ENCODE data around the gene PPP1R14B.
A peak's percentile ranks its signal among the peaks of the same experiment; 100 is the strongest.

PPP1R14B gene, protein sequence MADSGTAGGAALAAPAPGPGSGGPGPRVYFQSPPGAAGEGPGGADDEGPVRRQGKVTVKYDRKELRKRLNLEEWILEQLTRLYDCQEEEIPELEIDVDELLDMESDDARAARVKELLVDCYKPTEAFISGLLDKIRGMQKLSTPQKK

DNA sequence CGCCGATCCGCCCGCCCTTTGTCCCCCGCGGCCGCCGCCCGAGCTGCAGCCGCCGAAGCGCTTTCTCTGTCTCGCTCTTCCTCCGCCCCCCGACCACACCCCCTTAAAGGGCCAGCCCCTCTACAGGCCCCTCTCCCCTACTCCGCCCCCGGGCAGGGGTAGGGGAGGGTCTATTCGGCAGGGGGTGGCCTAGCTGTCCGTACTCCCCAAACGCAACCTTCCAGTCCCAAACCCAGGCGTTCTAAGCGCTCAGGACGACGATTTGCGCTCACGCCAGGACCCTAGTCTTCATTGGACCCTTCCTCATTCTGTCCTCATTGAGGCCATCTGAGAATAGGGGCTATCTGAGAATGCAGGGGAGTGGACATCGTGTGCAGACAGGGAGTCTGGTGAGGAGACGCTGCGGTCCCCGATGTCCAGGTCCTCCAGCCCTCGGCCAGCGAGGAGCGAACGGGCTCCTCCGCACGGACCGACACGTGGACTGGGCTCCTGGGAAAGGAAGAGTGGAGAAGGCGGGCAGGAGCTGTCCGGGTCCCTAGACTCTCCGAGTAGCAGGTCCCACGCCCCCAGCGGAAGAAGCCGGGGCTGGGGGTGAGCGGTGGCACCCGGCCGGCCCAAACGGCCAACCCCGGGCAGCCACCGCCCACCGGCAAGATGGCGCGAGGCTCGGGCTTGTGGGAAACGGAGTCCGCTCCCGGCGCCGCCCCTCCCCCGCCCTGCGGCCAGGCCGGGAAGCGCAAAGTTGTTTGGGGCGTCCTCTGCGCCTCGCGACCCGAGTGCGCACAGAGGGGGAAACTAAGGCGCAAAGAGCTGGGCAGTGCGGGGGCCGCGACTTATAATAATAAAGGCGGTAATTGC, at the start of gene PPP1R14B:
Gene PPP1R14B, minus strand, starts transcription at position 73 of the 858 bp plus-strand sequence. CDS start 270 bp downstream, outside the sequence.
- TF ChIP-seq, protein P1, sequence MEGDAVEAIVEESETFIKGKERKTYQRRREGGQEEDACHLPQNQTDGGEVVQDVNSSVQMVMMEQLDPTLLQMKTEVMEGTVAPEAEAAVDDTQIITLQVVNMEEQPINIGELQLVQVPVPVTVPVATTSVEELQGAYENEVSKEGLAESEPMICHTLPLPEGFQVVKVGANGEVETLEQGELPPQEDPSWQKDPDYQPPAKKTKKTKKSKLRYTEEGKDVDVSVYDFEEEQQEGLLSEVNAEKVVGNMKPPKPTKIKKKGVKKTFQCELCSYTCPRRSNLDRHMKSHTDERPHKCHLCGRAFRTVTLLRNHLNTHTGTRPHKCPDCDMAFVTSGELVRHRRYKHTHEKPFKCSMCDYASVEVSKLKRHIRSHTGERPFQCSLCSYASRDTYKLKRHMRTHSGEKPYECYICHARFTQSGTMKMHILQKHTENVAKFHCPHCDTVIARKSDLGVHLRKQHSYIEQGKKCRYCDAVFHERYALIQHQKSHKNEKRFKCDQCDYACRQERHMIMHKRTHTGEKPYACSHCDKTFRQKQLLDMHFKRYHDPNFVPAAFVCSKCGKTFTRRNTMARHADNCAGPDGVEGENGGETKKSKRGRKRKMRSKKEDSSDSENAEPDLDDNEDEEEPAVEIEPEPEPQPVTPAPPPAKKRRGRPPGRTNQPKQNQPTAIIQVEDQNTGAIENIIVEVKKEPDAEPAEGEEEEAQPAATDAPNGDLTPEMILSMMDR (conservative IDR thresholded peaks at IDR 0.05; ENCODE audit: control insufficient read depth, insufficient read depth, low read depth, low read length) = no peak
- H3K4me3 ChIP-seq (ENCODE audit: control insufficient read depth, low read depth, low read length) = peak within 1 kb of the TSS; percentile 98
- peak; percentile 86 for DNase-seq (ENCODE audit: low read depth)

DNA sequence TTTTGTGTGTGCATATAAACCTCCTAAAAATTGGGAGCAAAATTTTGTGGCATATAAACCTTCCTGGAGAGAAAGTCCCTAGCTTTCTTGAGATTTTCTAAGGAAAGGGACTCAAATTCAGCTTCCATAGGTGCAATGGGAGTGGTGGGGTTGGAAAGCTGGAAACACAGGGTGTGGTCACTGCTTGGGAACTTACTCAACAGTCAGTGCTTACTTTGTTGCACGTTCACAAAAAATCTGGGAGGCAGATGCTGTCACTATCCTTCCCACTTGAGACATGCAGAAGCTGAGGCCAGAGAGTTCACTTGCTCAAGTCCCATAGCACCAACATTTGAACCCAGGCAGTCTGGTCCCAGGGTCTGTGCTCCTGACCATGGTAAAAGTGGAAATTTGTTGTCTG, 49.5 kb upstream of the PPP1R14B start:
- TF ChIP-seq, protein P1 (conservative IDR thresholded peaks at IDR 0.05; ENCODE audit: control insufficient read depth, insufficient read depth, low read depth, low read length) = no peak
- H3K4me3 ChIP-seq (ENCODE audit: control insufficient read depth, low read depth, low read length) = no peak overlapping the region
- no peak for DNase-seq (ENCODE audit: low read depth)

DNA sequence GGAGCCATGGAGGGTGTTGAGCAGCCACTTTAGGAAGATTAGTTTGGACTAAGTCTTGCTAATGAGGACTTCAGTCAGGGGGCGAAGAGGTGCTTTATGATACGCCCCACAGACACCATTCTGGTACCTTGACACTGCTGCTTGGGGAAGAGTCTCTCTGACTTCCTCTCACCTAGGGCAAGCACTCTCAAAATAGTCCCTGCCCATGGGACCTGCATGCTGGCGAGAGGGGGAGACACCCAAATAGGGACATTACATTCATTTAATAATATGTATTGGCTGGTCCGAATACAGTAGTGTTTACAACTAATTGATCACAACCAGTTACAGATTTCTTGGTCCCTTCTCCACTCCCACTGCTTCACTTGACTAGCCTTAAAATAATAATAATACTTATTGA, 49.0 kb upstream of the PPP1R14B start:
- no peak for DNase-seq (ENCODE audit: low read depth)
- TF ChIP-seq, protein P1 (conservative IDR thresholded peaks at IDR 0.05; ENCODE audit: control insufficient read depth, insufficient read depth, low read depth, low read length) = no peak
- H3K4me3 ChIP-seq (ENCODE audit: control insufficient read depth, low read depth, low read length) = no peak overlapping the region

DNA sequence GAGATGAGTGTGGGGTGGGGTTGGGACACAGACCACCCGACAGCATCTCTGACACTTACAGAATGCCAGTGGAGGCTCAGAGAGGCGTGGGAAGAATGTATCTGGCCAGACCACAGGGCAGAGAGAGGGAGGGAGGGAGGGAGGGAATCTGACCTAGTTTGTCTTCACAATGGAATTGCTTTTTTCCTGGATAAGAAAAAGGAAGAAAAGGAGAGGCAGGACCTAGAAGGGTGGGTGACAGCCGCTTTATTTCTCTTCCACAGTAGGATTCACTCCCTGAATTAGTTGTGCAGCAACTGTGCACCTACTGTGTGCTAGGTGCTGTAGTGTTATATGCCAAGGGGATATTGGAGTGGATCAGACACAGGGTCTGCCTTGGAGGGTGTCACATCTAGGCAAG, 48.0 kb upstream of the PPP1R14B start:
- H3K4me3 ChIP-seq (ENCODE audit: control insufficient read depth, low read depth, low read length) = no peak overlapping the region
- TF ChIP-seq, protein P1 (conservative IDR thresholded peaks at IDR 0.05; ENCODE audit: control insufficient read depth, insufficient read depth, low read depth, low read length) = no peak
- DNase-seq (ENCODE audit: low read depth) = no peak

DNA sequence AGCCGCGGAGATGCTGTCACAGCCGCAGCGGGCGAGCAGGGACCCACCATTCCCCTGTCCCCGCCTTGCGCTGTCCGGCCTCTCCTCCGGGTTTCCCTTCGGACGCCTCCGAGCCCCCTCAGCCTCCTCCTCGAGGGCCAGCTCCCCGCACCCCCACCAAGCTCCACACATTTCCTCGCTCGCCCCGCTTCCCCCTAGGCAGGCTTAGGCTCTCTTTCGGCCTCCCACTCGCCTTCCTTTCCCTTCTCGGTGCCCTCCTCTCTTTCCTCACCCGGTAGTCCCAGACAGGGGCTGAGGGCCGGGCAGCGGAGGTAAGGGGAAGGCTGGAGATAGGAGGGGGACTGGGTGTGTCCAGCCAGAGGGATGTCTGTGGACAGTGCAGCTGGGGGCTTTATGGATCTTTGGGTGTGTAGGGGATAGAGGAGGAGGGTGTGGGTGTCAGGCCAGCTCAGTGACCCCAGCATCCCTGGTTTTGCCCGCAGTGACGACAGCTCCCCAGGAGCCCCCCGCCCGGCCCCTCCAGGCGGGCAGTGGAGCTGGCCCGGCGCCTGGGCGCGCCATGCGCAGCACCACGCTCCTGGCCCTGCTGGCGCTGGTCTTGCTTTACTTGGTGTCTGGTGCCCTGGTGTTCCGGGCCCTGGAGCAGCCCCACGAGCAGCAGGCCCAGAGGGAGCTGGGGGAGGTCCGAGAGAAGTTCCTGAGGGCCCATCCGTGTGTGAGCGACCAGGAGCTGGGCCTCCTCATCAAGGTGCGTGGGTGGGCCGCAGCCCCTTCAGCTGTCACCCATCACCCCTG, 45.9 kb upstream of the PPP1R14B start:
- no peak for DNase-seq (ENCODE audit: low read depth)
- TF ChIP-seq, protein P1 (conservative IDR thresholded peaks at IDR 0.05; ENCODE audit: control insufficient read depth, insufficient read depth, low read depth, low read length) = no peak
- no peak overlapping the region for H3K4me3 ChIP-seq (ENCODE audit: control insufficient read depth, low read depth, low read length)

DNA sequence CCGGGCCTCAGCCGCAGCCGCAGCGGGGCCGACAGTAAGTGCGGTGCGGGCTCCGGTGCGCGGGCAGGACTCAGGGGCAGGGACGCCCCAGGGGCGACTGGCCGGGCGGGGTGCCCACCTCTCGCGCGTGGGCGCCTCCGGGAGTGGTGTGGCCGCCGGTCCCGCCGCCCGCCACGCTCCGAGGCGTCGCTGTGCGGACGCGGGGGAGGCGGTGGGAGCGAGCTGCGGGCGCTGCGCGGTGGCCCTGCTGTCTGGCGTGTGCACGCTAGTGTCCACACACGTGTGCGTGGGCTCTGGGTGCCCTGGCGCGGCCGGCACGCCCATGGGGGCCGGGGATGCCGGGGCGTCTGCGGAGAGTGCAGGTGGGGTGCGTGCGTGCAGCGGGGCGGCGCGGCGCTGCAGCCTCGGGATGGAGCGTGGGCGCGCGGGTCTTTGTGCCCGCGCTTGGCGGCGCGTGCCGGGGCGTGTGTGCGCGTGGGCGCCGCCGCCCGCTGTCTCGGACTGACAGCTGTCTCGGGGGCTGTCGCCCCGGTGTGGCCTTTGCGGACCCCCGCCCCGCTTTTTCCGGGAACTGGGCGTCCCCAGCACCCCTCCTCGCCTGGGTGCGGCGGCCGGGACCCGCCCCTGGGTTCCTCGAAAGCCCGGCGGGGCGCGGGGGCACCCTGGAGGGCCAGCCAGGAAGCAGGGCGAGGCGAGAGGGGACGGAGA, 45.2 kb upstream of the PPP1R14B start:
- H3K4me3 ChIP-seq (ENCODE audit: control insufficient read depth, low read depth, low read length) = no peak overlapping the region
- no peak for DNase-seq (ENCODE audit: low read depth)

More for the DNA sequence above, 45.2 kb upstream of the PPP1R14B start:
- TF ChIP-seq, protein P1 (conservative IDR thresholded peaks at IDR 0.05; ENCODE audit: control insufficient read depth, insufficient read depth, low read depth, low read length) = no peak

All from fibroblast of mammary gland (primary cell).